Middle frontal gyrus (tissue), 1 donor: ENCODE measurements around the gene SFXN3.
A peak's percentile ranks its signal among the peaks of the same experiment; 100 is the strongest.
"Not testable (repeated sequence)": the region's sequence is repeated elsewhere in the genome, so short reads cannot be mapped to it uniquely, and the experiment has no call there.

Source experiments
- DNase-seq: peaks from one replicate; pipeline ENCODE4 v3.0.0-alpha.2; 2015; ENCODE audit warnings: low spot score; ENCODE audit errors: extremely low spot score

The SFXN3 gene

DNA sequence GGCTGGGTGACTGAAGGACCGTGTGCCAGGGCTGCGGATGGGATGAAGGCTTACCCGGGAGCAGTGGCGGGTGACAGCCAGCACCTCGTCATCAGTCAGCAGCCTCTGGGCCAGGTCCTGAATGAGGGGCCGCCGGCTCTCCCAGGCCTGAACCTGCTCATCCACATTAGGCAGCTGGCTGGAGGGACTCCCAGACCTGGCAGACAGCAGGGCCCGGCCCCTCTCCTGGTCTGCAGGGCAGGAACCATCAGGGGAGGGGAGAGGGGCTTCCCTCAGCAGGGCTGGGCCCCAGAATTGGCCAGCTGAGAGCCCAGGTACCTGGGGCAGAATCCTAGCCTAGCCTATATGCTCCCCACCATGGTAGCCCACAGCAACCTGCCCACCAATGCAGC, 15.5 kb upstream of the SFXN3 start:
- DNase-seq: no peak

DNA sequence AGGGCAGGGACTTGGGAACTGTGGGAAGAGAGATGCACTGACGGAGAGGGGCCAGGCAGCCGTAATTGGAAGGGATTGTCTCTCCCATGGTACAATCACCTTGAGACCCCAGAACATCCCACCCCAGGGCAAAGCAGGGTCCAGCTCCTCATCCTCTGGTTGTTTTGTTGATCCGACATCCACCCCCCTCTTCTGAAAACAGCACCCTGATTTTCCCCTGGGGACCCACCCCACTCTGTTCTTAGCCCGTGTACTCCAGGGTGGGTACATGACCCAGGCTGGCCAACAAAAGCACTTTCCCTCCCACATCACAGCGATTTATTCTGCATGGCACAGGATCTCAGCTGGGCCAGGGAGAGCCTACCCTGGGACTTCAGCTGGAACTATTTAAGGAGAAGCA, 14.2 kb upstream of the SFXN3 start:
- no peak for DNase-seq

DNA sequence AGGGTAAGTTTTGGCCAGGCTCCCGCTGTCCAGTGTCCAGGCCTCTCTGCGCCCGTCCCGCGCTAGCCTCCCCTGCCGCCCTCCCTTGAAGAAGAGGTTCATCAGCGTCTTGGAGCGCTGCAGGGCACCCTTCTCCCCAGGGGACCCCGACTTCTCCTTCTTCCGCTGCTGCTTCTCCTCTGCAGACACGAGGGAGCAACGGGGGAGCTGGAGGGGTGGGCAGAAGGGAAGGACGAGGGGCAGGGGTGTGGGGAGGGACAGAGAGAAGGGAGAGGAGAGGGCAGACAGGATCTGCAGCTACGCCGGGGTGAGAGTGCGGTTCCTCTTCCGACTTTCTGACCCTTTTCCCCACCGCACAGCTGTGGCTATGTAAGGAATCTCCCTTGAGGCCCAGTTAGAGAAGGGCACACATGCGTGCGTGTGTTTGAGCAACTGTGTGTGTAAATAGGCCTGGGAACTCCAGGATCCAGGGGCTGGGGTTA, 12.9 kb upstream of the SFXN3 start:
- DNase-seq: no peak

DNA sequence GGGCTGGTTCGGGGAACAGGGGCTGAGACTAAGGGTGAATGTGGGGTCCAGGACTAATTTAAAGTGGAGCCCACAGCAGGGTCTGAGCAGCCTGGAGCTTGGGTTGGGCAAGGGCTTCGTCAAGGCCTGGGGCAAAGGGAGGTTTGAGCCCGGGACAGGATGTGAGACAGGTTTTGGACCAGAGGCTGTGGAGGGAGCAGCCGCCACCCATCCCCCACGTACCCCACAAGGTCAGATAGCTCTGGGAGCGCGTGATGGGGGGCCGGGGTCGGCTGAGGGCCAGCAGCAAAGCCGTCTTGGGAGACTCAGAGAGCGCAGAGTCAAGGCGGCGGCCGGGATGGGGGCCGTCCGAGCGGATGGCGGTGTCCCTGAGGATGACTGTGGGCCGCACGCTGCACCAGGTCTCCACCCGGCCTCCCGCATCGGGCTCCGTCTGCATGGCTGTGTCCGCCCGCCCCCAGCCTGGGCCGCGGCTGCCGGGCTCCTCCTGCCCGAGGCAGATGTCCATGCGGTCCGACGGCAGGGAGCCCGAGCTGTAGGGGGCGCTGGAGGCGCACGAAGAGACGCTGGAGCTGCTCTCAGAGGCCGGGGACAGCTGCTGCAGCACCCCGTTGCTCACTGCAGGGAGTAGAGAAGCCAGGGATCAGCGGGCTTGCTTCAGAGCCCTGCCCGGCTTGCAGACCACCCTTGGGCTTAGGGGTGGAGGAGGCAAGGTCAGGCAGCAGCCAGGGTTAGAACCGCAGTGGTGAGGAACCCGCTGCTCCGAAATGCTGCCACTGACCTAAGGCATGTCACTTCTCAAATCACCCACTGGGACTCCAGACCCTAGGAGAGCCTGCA, 12.2 kb upstream of the SFXN3 start:
- peak; percentile 58 for DNase-seq

DNA sequence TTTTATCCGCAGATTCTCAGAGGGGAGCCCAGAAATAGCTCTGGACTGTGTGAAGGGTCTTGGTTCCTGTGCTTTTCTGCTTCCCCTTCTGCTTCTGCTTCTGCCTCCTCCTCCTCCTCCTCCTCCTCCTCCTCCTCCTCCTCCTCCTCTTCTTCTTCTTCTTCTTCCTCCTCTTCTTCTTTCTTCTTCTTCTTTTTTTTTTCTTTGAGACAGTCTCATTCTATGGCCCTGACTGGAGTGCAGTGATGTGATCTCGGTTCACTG, 11.7 kb upstream of the SFXN3 start:
- DNase-seq: no peak

DNA sequence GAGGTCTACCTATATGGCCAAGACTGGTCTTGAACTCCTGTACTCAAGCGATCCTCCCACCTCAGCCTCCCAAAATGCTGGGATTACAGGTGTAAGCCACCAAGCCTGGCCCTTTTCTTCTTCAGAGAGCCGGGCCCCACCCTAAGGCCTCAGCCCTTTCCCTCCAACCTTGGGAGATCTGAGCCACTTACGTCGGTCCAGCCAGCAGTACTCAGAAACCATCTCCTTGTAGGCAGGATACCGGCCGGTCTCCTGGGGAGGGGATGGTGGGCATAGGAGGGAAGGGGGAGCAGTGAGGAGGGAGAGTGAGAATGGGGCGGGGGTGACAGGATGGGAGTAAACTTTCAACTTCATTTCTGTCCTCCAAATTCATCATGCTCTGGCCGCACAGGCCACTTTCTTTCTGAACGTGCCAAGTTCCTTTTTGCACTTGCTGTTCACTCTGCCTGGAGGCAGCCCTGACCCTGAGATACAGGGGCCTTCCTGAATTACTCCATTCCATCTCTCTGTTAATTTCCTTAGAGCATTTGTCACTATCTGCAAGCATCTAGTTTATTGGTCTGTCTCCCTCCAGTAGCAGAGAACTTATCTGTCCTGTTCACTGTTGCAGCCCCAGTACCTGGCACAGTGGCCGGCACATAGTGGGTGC, 10.5 kb upstream of the SFXN3 start:
- DNase-seq: no peak

DNA sequence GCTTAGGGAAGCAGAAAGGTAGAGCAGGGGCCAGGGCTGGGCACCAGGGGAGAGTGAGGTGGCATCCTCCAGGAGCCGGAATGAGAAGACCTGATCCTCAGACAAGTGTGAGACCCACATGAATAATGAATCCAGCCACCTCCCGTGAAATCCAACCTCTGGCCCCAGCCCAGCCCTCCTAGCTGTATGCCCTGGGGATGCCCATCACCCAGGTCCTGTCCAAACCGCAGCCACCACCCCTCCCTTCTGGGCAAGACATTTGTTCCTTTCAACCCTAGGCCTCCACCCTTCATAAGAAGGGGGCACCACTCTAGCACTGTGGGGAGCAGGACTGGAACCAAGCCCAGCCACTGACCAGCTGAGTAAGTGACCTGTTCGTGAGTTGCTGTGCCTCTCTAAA, 9.8 kb upstream of the SFXN3 start:
- DNase-seq: no peak

DNA sequence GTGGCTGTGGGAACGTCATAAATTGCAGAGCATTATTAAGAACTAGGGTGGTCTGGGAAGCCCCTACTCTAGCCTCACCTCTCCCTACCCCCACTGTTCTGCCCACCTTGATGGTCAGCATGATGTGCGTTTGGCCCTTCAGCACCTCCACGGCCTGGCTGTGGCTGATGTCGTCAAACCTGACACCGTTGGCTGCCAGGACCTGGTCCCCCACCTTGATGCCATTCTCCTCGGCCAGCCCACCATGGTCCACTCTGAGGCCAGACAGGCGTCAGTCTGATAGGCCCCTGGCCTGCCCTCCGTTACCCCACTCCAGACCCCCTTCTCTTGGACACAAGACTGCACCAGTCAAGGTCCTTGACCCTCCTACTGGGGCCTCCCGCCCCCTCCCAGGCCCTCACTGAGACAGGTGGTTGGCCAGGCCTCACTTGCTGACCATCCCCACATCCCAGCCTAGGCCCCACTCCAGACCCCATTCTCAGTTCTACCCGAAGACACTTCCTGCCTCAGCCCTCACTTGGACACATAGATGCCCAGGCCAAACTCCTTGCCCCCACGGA, 9.3 kb upstream of the SFXN3 start:
- DNase-seq: no peak

DNA sequence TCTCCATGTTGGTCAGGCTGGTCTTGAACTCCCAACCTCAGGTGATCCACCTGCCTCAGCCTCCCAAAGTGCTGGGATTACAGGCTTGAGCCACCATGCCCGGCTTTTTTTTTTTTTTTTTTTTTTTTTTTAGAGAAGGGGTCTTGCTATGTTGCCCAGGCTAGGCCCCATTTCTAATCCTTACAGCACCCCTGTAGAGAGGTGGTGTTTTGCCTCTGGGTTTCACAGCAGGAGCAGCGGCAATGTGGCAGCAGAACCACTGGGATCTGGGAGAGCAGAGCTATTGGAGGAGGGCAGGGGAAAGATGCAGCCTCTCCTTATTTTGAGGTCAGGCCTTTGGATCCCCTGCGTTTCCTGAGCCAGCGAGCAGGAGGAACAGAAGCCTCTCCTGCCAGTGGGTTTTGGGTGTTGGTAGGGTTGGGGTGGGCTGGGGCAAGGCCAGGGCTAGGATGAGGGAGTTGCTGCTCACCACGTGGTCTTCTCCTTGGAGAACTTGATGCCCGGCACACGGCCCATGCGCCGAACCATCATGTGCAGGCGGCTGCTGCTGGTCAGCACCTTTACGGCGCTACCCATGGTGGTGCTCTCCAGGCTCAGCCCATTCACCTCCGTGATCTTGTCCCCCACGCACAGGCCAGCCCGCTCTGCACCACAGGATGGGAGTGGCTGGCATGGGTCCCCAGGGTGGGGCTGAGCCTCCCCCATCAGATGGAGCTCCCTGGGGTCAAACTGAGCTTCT, 7.9 kb upstream of the SFXN3 start:
- no peak for DNase-seq

DNA sequence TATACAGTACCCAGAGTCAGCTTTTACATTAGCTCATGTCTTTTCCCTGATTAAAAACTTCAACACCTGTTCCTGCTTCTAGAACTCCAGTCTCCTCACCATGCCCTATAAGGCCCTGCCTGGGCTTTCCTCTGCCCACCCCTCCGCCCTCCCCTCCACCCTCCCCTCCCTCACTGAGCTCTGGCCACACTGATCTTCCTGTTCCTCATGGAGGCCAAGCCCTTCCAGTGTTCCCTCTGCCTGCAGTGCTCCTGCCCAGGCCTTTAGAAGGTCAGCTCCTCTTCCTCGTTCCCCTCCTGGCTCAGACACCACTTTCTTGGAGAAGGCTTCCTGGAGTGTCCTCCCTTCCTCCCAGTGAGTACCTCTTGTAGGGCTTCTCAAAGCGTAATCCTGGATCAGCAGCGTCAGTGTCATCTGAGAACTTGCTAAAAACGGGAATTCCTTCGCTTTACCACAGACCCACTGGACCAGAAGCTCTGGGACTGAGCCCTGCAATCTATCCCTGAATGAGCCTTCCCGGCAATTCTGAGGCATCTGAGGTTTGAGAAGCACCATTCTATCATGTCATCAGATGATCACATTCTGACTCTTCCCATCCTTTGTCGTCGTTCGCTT, 3.8 kb upstream of the SFXN3 start:
- no peak for DNase-seq

DNA sequence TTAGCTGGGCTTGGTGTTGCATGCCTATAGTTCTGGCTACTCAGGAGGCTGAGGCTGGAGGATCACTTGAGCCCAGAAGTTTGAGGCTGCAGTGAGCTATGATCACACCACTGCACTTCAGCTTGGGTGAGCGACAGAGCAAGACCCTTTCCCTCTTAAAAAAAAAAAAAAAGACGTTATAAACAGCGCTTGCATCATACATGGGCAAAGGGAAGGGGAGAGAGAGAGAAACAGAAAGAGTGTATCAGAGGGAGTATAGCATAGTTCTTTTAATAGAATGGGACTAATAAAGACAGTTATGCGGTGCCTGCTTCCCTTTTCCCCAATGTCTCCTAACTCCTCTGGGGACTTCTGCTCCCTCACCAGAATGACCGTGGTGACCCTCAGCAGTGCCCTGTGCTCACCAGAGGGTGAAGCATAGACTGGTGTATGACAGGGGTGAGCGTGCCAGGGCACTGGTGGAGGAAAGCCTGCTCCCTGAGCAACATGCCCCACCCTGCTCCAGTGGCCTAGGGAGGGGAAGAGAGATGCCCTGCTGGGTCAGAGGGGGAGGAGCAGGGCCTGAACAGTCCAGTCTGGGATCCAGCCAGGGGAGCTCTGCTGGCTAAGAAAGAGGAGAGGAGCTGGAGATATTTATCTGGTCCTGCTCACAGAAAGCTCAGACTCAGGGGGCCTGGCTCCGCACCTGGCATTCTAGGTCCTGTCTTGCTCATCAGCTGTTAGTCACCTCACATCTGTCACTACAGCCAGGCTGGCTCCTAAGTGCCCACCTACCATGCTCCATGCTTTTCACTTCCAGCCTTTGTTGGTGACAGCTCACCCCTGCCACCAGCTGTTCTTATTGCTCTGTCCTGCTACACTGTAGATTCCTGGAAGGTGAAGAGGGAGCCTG, 2.3 kb upstream of the SFXN3 start:
- DNase-seq: no peak

DNA sequence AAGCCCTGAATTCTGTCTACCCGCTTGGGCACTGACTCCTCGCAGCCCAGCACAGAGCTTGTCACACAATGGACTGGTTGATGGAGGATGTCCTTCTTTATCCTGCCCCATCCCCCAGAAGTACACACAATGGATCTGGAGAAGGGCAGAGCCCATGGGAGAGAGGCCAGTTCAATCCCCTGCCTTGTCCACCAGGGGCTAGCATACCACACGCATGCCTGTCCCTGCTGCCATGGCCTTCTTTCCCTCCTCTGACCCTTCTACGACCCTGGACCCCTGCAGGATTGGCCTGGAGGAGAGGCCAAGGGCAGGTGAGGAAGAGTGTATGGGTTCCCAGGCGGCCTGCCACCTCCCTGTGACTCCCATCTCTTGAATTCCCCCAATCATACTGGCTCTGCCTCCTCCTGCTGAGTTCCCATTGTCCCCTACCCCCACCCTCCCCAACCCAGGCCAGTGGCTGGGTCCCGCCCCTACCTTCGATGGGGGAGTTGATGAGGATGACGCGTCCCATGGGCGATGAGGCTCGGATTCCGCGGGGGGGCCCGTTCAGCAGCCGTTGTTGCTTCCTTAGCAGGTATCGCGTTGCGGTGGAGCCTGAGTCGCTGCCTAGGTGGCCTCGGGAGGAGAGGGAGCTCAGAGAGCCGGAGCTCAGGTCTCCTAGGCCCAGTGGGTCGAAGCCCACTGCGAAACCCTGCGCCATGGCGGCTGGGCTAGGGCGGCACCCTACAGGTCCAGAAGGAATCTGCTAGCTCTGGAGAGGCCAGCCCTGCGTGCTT, 1.3 kb upstream of the SFXN3 start:
- no peak for DNase-seq

DNA sequence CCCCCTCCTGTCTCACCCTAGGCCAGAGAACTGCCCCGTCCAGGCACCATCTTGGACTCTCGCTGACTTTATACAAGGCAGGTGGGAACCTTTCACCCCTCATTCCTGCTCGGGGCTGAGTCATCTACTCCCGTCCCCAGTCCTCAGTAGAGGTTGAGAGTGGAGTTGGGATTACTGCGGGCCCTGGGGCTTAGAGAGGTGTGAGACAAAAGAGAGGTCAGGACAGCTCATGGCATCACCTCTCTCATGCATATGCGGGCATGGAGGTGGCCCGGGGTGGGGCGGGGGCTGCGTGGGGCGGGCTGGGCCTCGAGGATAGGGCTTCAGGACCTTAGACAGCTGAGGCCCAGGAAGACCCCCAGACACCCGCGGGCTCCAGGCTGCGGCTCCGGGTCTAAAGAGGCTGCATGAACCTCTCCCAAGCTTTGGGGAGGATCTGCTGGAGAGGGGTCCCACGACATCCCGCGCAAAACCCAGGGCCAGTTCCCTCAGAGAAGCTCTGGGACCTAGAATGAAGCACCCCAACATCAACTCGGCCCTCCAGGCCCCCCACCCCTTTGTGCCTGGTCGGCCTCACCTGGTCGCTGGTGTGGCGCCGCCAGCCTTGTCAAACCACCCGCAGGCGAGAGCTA, 422 bp upstream of the SFXN3 start:
- DNase-seq: no peak

DNA sequence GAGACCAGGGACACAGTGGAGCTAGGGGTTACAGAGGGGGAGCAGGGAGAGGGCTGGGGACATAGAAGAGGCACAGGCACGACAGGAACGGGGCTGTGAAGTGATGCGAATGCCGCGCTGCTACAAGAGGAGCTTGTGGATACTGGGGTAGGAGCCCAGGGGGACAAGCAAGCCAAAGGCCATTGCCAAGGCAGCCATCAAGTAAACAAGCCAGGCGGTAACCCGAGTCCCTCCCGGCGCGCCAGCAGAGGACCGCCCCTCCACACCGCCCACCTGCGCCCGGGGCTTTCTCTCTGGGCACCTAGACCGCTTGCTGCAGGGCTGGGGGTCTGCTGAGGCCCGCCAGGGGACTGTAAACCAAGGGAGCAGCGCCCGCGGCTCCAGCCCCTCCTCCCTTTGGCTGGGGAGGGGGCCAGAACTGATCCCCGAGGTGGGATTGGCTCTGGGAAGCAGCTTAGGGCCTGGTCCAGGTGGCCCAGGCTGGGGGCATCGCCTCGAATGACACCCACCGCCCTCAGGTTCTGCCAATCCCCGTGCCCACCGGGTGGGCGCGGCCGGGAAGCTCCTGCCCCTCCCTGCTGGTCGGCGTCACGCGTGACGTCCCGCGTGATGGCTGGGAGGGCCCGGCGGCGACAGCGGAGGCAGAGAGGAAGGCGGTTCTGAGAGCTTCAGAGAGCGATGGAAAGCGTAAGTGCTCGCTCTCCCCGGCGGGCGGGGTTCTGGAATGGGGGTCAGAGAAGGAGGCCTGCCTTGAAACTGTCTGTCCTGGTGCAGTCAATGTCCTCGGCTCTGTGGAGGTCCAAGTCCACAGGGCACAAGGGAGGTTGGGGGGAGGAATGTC, 982 bp downstream of the SFXN3 start:
- peak; percentile 82 for DNase-seq

DNA sequence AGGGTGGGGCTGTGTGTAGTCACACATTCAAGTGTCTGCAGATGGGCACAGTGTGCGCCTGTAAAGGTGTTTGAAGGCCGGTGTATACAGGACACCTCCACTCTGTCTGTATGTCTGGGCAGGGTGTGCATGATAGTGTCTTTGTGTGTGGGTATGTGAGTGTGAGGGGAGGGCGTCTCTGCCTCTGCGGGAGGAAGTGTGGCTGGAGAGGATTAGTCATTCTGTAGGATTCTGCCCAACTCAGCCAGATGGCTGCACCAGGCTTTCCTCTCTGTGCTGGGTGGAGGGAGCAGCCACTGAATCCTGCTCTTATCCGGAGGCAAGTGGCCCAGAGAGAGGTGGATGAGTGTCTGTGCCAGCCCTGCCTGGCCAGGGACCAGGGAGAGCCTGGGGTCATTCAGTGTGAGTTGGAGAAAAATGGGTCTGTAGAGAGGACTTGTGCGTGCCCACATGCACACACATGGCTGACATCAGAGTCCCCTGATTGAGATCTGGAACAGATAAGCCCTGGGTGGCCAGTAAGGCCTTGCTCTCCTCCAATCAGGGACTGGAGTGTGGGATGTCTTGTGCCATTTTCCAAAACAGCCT, 1.7 kb downstream of the SFXN3 start:
- DNase-seq: peak; percentile 29

DNA sequence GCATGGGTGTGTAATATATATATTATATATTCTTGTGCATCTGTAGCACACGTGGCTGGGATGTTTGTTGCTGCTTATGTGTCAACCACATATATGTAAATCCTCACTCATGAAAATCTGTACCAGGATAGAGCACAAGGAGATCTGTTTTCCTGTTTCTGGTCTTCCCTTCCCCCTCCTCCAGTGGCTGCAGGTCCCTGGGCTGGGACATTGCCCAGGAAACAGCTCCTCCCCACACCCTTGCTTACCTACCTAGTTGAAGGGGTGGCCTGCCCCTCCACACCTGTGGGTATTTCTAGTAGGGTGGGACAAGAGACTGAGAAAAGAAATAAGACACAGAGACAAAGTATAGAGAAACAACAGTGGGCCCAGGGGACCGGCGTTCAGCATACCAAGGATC, 2.2 kb downstream of the SFXN3 start:
- no peak for DNase-seq

DNA sequence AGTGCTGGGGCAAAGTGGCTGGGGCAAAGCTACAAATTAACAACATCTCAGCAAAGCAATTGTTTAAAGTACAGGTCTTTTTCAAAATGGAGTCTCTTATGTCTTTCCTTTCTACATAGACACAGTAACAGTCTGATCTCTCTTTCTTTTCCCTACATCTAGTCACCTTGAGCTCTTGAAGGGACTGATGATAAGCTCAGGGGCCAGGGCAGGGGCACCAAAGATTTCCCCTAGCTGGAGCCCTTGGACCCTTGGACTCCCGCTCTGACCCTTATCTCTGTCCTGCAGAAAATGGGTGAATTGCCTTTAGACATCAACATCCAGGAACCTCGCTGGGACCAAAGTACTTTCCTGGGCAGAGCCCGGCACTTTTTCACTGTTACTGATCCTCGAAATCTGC, 3.4 kb downstream of the SFXN3 start:
- not testable (repeated sequence) for DNase-seq

DNA sequence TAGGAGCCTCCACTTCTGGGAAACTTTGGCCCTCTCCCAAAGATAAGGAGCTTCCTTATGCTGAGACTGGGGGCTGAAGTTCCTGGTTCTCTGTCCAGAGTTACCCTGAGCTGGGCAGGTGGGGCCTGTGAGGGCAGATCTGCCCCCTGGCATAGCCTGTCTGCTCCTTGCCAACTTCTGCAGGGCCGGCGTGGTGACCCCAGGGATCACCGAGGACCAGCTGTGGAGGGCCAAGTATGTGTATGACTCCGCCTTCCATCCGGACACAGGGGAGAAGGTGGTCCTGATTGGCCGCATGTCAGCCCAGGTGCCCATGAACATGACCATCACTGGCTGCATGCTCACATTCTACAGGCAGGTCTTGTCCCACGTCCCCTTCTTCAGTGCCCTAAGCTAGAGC, 4.3 kb downstream of the SFXN3 start:
- DNase-seq: no peak
